Liver (tissue), 9 donors: Measurements from ENCODE around the gene CHN1. TPM values are rescaled to one million over a fixed set of nuclear protein-coding genes. Genes with fewer than 3 reads are reported as not detected.

ENCODE experiments used
- DNase-seq: peaks from one replicate; pipeline ENCODE4 v3.0.0-alpha.2; 2017; ENCODE audit warnings: low spot score
- H3K27ac ChIP-seq, 2 donors: one replicate each; pipeline ENCODE4 v1.7.0; 2013; ENCODE audit warnings: inconsistent platforms in 2 of 2, low read length in 2 of 2, control low read depth in 1 of 2, low read depth in 1 of 2, mild to moderate bottlenecking in 1 of 2
- H3K27me3 ChIP-seq, 4 donors: one replicate each; pipeline versions ENCODE4 v1.6.1 to v1.7.0; 2013; ENCODE audit warnings: low read length in 3 of 4, inconsistent platforms in 1 of 4, mild to moderate bottlenecking in 1 of 4, moderate library complexity in 1 of 4; ENCODE audit not compliant: control insufficient read depth in 4 of 4, insufficient read depth in 4 of 4
- H3K36me3 ChIP-seq, 4 donors: one replicate each; pipeline versions ENCODE4 v1.6.1 to v1.7.0; 2013; ENCODE audit warnings: low read length in 3 of 4, mild to moderate bottlenecking in 3 of 4, low read depth in 1 of 4, moderate library complexity in 1 of 4; ENCODE audit not compliant: control insufficient read depth in 4 of 4, insufficient read depth in 3 of 4
- H3K4me1 ChIP-seq, 4 donors: one replicate each; pipeline versions ENCODE4 v1.6.1 to v1.7.0; 2013; ENCODE audit warnings: low read length in 3 of 4, mild to moderate bottlenecking in 3 of 4, moderate library complexity in 1 of 4; ENCODE audit not compliant: control insufficient read depth in 4 of 4, insufficient read depth in 4 of 4
- H3K4me3 ChIP-seq, 3 donors: one replicate each; pipeline versions ENCODE4 v1.6.1 to v1.7.0; 2013; ENCODE audit warnings: low read length in 3 of 3, control low read depth in 1 of 3, low read depth in 1 of 3, mild to moderate bottlenecking in 1 of 3
- H3K9ac ChIP-seq, 2 donors: one replicate each; pipeline ENCODE4 v1.7.0; 2013; ENCODE audit warnings: low read length in 2 of 2, mild to moderate bottlenecking in 2 of 2, moderate library complexity in 2 of 2, control low read depth in 1 of 2, low read depth in 1 of 2
- H3K9me3 ChIP-seq, 4 donors: one replicate each; pipeline versions ENCODE4 v1.6.1 to v1.7.0; 2013; ENCODE audit warnings: low read length in 3 of 4; ENCODE audit not compliant: control insufficient read depth in 4 of 4
- ATF3 ChIP-seq: IDR thresholded peaks from 2 replicates; pipeline ENCODE4 v1.6.1; 2016; ENCODE audit warnings: antibody characterized with exemption
- CTCF ChIP-seq: fragments of 150-350 bp; IDR thresholded peaks from 2 replicates; pipeline ENCODE4 v1.5.1; 2017; ENCODE audit warnings: improper control_type of control experiment, low read depth, low read length; ENCODE audit not compliant: missing input control
- EGR1 ChIP-seq, 2 donors: IDR thresholded peaks; 2 replicates each; pipeline ENCODE4 v1.6.1; 2016 to 2018; ENCODE audit warnings: antibody characterized with exemption in 2 of 2, low read depth in 2 of 2
- FOXA1 ChIP-seq: IDR thresholded peaks from 2 replicates; pipeline ENCODE4 v1.6.1; 2016; ENCODE audit warnings: antibody characterized with exemption
- FOXA2 ChIP-seq: IDR thresholded peaks from 2 replicates; pipeline ENCODE4 v1.6.1; 2016; ENCODE audit warnings: antibody characterized with exemption
- GABPA ChIP-seq, 2 donors: IDR thresholded peaks in 1 of 2; conservative IDR thresholded peaks in 1 of 2; 2 replicates each; pipeline ENCODE4 v1.6.1; 2016; ENCODE audit warnings: antibody characterized with exemption in 2 of 2, mild to moderate bottlenecking in 1 of 2, moderate library complexity in 1 of 2
- HNF4A ChIP-seq, 2 donors: conservative IDR thresholded peaks; 2 replicates each; pipeline ENCODE4 v1.6.1; 2016; ENCODE audit warnings: antibody characterized with exemption in 2 of 2, mild to moderate bottlenecking in 2 of 2
- JUND ChIP-seq, 2 donors: IDR thresholded peaks; 2 replicates each; pipeline ENCODE4 v1.6.1; 2016; ENCODE audit warnings: antibody characterized with exemption in 2 of 2
- MAX ChIP-seq: IDR thresholded peaks from 2 replicates; pipeline ENCODE4 v1.6.1; 2016; ENCODE audit warnings: antibody characterized with exemption
- NR2F2 ChIP-seq: IDR thresholded peaks from 2 replicates; pipeline ENCODE4 v1.6.1; 2016; ENCODE audit warnings: antibody characterized with exemption
- RAD21 ChIP-seq, 2 donors: IDR thresholded peaks; 2 replicates each; pipeline ENCODE4 v1.6.1; 2016; ENCODE audit warnings: antibody characterized with exemption in 2 of 2, mild to moderate bottlenecking in 2 of 2
- REST ChIP-seq: IDR thresholded peaks from 2 replicates; pipeline ENCODE4 v1.6.1; 2016; ENCODE audit warnings: antibody characterized with exemption, mild to moderate bottlenecking
- RXRA ChIP-seq, 2 donors: IDR thresholded peaks; 2 replicates each; pipeline ENCODE4 v1.6.1; 2017 to 2018; ENCODE audit warnings: antibody characterized with exemption in 2 of 2, mild to moderate bottlenecking in 1 of 2
- SP1 ChIP-seq: IDR thresholded peaks from 2 replicates; pipeline ENCODE4 v1.6.1; 2018; ENCODE audit warnings: antibody characterized with exemption, mild to moderate bottlenecking
- TAF1 ChIP-seq: conservative IDR thresholded peaks from 2 replicates; pipeline ENCODE4 v1.6.1; 2016; ENCODE audit warnings: antibody characterized with exemption, mild to moderate bottlenecking
- YY1 ChIP-seq: IDR thresholded peaks from 2 replicates; pipeline ENCODE4 v1.6.1; 2016; ENCODE audit warnings: antibody characterized with exemption, mild to moderate bottlenecking
- ZBTB33 ChIP-seq: IDR thresholded peaks from 2 replicates; pipeline ENCODE4 v1.6.1; 2016; ENCODE audit warnings: antibody characterized with exemption
- WGBS: extraction: QIAGEN DNeasy Blood & Tissue Kit; methylation state at CpG from one replicate; pipeline ENCODE4 v1.1.7; 2013; 5-methylcytosine and 5-hydroxymethylcytosine counted together
- polyA plus RNA-seq, 2 donors: library from polyadenylated mRNA; stranded (reverse) in 1 of 2; unstranded in 1 of 2; fragments of 200-250 nt in 1 of 2; fragments of >200 nt in 1 of 2; fragmentation: Nextera tagmentation in 1 of 2; extraction: Ambion mirVana in 1 of 2; gene quantifications; one replicate each; pipeline versions ENCODE4 v1.2.1 to v1.2.3, GENCODE V29; 2013 to 2015
- total RNA-seq, 2 donors: library from RNA; depleted of rRNA; stranded (reverse); fragments of >200 nt; gene quantifications; one replicate each; pipeline ENCODE4 v1.2.3, GENCODE V29; 2014
- donor health status: healthy.
- donor health status: healthy.
- donor health status: healthy.
- donor health status: healthy.
- donor health status: healthy.

Gene CHN1
- total and polyA plus RNA-seq, 4 donors: 0.66 to 1.6 (median 1.1) TPM

- 82% methylated on average over 4 of the region's 4 CpGs for WGBS
- Histone ChIP-seq H3K4me3 (no peak overlapping the region), H3K27me3 (no peaks in the 10 kb centered on the region), H3K4me1 (no peaks in the 10 kb centered on the region), H3K27ac (no peak overlapping the region), H3K9ac (no peak overlapping the region), H3K9me3 (no peaks in the 10 kb centered on the region), H3K36me3 (no peaks in the 10 kb centered on the region)
- no peak for DNase-seq
- no peak for TF ChIP-seq ZBTB33
- TF ChIP-seq REST: no peak
- no peak for TF ChIP-seq TAF1
- no peak for TF ChIP-seq EGR1 (IDR thresholded peaks at IDR 0.05; ENCODE audit: low read depth in 2 of 2)
- TF ChIP-seq SP1: no peak
- no peak for TF ChIP-seq HNF4A (conservative IDR thresholded peaks at IDR 0.05)
- no peak for TF ChIP-seq CTCF
- TF ChIP-seq NR2F2: no peak
- no peak for TF ChIP-seq ATF3
- no peak for TF ChIP-seq RXRA (IDR thresholded peaks at IDR 0.05)
- no peak for TF ChIP-seq GABPA (IDR thresholded peaks at IDR 0.05 in 1 of 2, conservative IDR thresholded peaks at IDR 0.05 in 1 of 2)
- TF ChIP-seq JUND (IDR thresholded peaks at IDR 0.05): no peak
- TF ChIP-seq FOXA2: no peak
These were observed 252.7 kb downstream of the CHN1 start for GRCh38 chr2:174752403-174753037.

- H3K4me1 ChIP-seq: no peaks in the 10 kb centered on the region
- no peaks in the 10 kb centered on the region for H3K27me3 ChIP-seq
- 75% methylated on average over 5 of the region's 5 CpGs for WGBS
- no peak overlapping the region for H3K27ac ChIP-seq
- no peak overlapping the region for H3K4me3 ChIP-seq
- no peaks in the 10 kb centered on the region for H3K9me3 ChIP-seq
- no peaks in the 10 kb centered on the region for H3K36me3 ChIP-seq
- no peak for DNase-seq
- no peak overlapping the region for H3K9ac ChIP-seq
- TF ChIP-seq NR2F2 (no peak), SP1 (no peak), GABPA (IDR thresholded peaks at IDR 0.05 in 1 of 2, conservative IDR thresholded peaks at IDR 0.05 in 1 of 2) (no peak), EGR1 (IDR thresholded peaks at IDR 0.05; ENCODE audit: low read depth in 2 of 2) (no peak), REST (no peak), RAD21 (IDR thresholded peaks at IDR 0.05) (no peak), ATF3 (no peak), MAX (no peak), ZBTB33 (no peak), FOXA1 (no peak), FOXA2 (no peak), YY1 (no peak)
These were observed 254.2 kb downstream of the CHN1 start for GRCh38 chr2:174750923-174751441.
